VCaP (cell line): ENCODE measurements around the gene C6orf120.

ENCODE experiments used
- H3K27ac ChIP-seq: fragments of 450-650 bp; 2 replicates; pipeline ENCODE4 v1.5.1; 2017
- CTCF ChIP-seq: fragments of 450-650 bp; conservative IDR thresholded peaks from 2 replicates; pipeline ENCODE4 v1.5.1; 2017; ENCODE audit warnings: mild to moderate bottlenecking, moderate library complexity

C6orf120 gene

GRCh38 chr6:169700296-169700695 lies 1.6 kb upstream of the C6orf120 start:
- TF ChIP-seq CTCF = no peak
- H3K27ac ChIP-seq = no peak overlapping the region; the same call in 1 of the 2 replicates

GRCh38 chr6:169701311-169701953 lies 494 bp upstream of the C6orf120 start:
- no peak for TF ChIP-seq CTCF
- peak overlapping the region; percentile 96 for H3K27ac ChIP-seq

DNA sequence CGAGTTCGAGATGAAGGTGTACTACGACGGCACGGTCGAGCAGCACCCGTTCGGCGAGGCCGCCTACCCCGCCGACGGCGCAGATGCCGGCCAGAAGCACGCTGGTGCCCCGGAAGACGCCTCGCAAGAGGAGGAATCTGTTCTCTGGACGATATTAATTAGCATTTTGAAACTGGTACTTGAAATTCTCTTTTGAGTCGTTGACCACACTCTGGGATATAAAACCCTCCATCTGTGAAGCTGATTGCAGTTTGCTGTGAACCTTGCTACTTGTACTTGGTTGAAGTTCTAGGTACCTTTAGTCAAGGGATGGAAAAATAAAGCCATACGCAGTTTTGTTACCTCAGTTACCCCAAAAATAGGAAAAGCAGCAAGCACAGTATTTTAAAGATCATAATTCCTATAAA lies 917 bp downstream of the C6orf120 start:
- H3K27ac ChIP-seq = peak overlapping the region; percentile 96
- TF ChIP-seq CTCF = no peak

- H3K27ac ChIP-seq = no peak overlapping the region
- no peak for TF ChIP-seq CTCF
Measured at GRCh38 chr6:169707772-169708171, 5.8 kb downstream of the C6orf120 start.

GRCh38 chr6:169709293-169709692 lies 7.4 kb downstream of the C6orf120 start:
- TF ChIP-seq CTCF = no peak
- H3K27ac ChIP-seq = no peak overlapping the region

GRCh38 chr6:169710009-169710408 lies 8.1 kb downstream of the C6orf120 start:
- no peak overlapping the region for H3K27ac ChIP-seq
- TF ChIP-seq CTCF = no peak

- no peak for TF ChIP-seq CTCF
- no peak overlapping the region for H3K27ac ChIP-seq
Measured at GRCh38 chr6:169714178-169714577, 12.3 kb downstream of the C6orf120 start.
